Fibroblast of skin of right quadriceps (primary cell): ENCODE results near the gene ELL.
A peak's percentile ranks its signal among the peaks of the same experiment; 100 is the strongest.

Source experiments
- DNase-seq: peaks from one replicate; pipeline ENCODE4 v3.0.0-alpha.2; 2013

The ELL gene

GRCh38 chr19:18503971-18504885 lies 17.6 kb downstream of the ELL start:
- no peak for DNase-seq

GRCh38 chr19:18503337-18503970 lies 18.4 kb downstream of the ELL start:
- no peak for DNase-seq

- no peak for DNase-seq
Observed at GRCh38 chr19:18502638-18503294, 19.1 kb downstream of the ELL start.

GRCh38 chr19:18502246-18502637 lies 19.6 kb downstream of the ELL start:
- no peak for DNase-seq

GRCh38 chr19:18501832-18502231 lies 20.0 kb downstream of the ELL start:
- no peak for DNase-seq

GRCh38 chr19:18501351-18501750 lies 20.5 kb downstream of the ELL start:
- DNase-seq: no peak

- no peak for DNase-seq
Observed at GRCh38 chr19:18500799-18501198, 21.1 kb downstream of the ELL start.

- DNase-seq: no peak
Observed at GRCh38 chr19:18500376-18500775, 21.5 kb downstream of the ELL start.

- DNase-seq: no peak
Observed at GRCh38 chr19:18499055-18499775, 22.7 kb downstream of the ELL start.

GRCh38 chr19:18496980-18497256 lies 25.0 kb downstream of the ELL start:
- DNase-seq: no peak

GRCh38 chr19:18496167-18496979 lies 25.5 kb downstream of the ELL start:
- DNase-seq: peak; percentile 58

GRCh38 chr19:18495204-18495911 lies 26.5 kb downstream of the ELL start:
- DNase-seq: no peak

- peak; percentile 32 for DNase-seq
Observed at GRCh38 chr19:18494267-18494607, 27.6 kb downstream of the ELL start.

GRCh38 chr19:18493440-18494266 lies 28.2 kb downstream of the ELL start:
- no peak for DNase-seq

GRCh38 chr19:18491995-18492953 lies 29.6 kb downstream of the ELL start:
- no peak for DNase-seq

- DNase-seq: no peak
Observed at GRCh38 chr19:18490728-18491127, 31.1 kb downstream of the ELL start.

- no peak for DNase-seq
Observed at GRCh38 chr19:18489627-18490184, 32.2 kb downstream of the ELL start.

- DNase-seq: no peak
Observed at GRCh38 chr19:18488838-18489626, 32.8 kb downstream of the ELL start.

GRCh38 chr19:18488403-18488723 lies 33.5 kb downstream of the ELL start:
- DNase-seq: no peak
